Natural killer cell (primary cell): ENCODE measurements around the gene FAM76B. TPM values are rescaled to one million over a fixed set of nuclear protein-coding genes. Genes with fewer than 3 reads are reported as not detected.

Experiments
- ATAC-seq, 3 donors: fragments of 150-1000 bp in 2 of 3; fragments of 200-7000 bp in 1 of 3; cut with Tn5 transposase; 1 replicate in 1 of 3; 2 replicates in 2 of 3; pipeline ENCODE4 v1.10.0; 2021; ENCODE audit warnings: mild to moderate bottlenecking in 2 of 3, moderate library complexity in 2 of 3
- DNase-seq, 2 donors: peaks; one replicate each; pipeline versions ENCODE4 v3.0.0 to v3.0.0-alpha.2; 2013 to 2021; ENCODE audit warnings: mixed read lengths in 1 of 2
- H3K27ac ChIP-seq: one replicate; pipeline ENCODE4 v1.5.1; 2013; ENCODE audit warnings: mild to moderate bottlenecking, low read length
- H3K27me3 ChIP-seq: one replicate; pipeline ENCODE4 v1.6.1; 2013; ENCODE audit warnings: low read length; ENCODE audit not compliant: control insufficient read depth, insufficient read depth
- H3K36me3 ChIP-seq: one replicate; pipeline ENCODE4 v1.6.1; 2013; ENCODE audit warnings: low read length; ENCODE audit not compliant: control insufficient read depth, insufficient read depth
- H3K4me1 ChIP-seq: one replicate; pipeline ENCODE4 v1.6.1; 2013; ENCODE audit warnings: low read length; ENCODE audit not compliant: control insufficient read depth, insufficient read depth
- H3K4me3 ChIP-seq: one replicate; pipeline ENCODE4 v1.5.1; 2013; ENCODE audit warnings: low read length
- H3K9me3 ChIP-seq: one replicate; pipeline ENCODE4 v1.6.1; 2013; ENCODE audit warnings: low read length; ENCODE audit not compliant: control insufficient read depth, insufficient read depth
- H3K27ac Mint-ChIP-seq, 2 donors: one replicate each; pipeline ENCODE4 v1.8.0; 2022; ENCODE audit warnings: mild to moderate bottlenecking in 2 of 2, mixed read lengths in 2 of 2, moderate library complexity in 1 of 2
- H3K27me3 Mint-ChIP-seq, 2 donors: one replicate each; pipeline ENCODE4 v1.8.0; 2022; ENCODE audit warnings: low read depth in 2 of 2, mixed read lengths in 2 of 2
- H3K36me3 Mint-ChIP-seq: one replicate; pipeline ENCODE4 v1.8.0; 2022; ENCODE audit warnings: mixed read lengths
- H3K4me1 Mint-ChIP-seq, 2 donors: one replicate each; pipeline ENCODE4 v1.8.0; 2022; ENCODE audit warnings: mixed read lengths in 2 of 2
- H3K4me3 Mint-ChIP-seq: one replicate; pipeline ENCODE4 v1.8.0; 2022; ENCODE audit warnings: mild to moderate bottlenecking, moderate library complexity, mixed read lengths
- H3K9me3 Mint-ChIP-seq, 2 donors: one replicate each; pipeline ENCODE4 v1.8.0; 2022; ENCODE audit warnings: mixed read lengths in 2 of 2
- CTCF ChIP-seq: fragments of 200-600 bp; IDR thresholded peaks from one replicate; pipeline ENCODE4 v1.8.0; 2022; ENCODE audit warnings: antibody characterized with exemption
- WGBS: methylation state at CpG from one replicate; pipeline ENCODE4 v1.1.7; 2013; ENCODE audit warnings: missing lambda C conversion rate; ENCODE audit not compliant: insufficient coverage; 5-methylcytosine and 5-hydroxymethylcytosine counted together
- intact Hi-C: fragments of 100-400 bp; cut with micrococcal nuclease; formaldehyde crosslinking; loops from one replicate; pipeline ENCODE4 v1.14.2; 2022
- total RNA-seq, 4 donors: library from RNA; stranded (reverse); fragments of 120-200 nt in 1 of 4; gene quantifications; one replicate each; pipeline versions ENCODE4 v1.2.3 to v1.2.4, GENCODE V29; 2013 to 2022

Gene FAM76B
- total RNA-seq, 3 donors from 2014 or later (not counting 1 experiment from before 2014, with no cell fraction given), result 71.3 to 81.0 (median 76.9) TPM

GRCh38 chr11:95734009-95734572 is 55.5 kb downstream of the FAM76B start:
- intact Hi-C loops, result no loop called here
- Mint-ChIP-seq H3K27me3 (peaks cover 5 to 13% of the 10 kb centered on the region in 2 donors), H3K36me3 (no peaks in the 10 kb centered on the region), H3K27ac (no peak overlapping the region), H3K4me3 (no peak overlapping the region), H3K9me3 (no peaks in the 10 kb centered on the region), H3K4me1 (no peaks in the 10 kb centered on the region)
- H3K27me3 ChIP-seq, result no peaks in the 10 kb centered on the region
- no peaks in the 10 kb centered on the region for H3K4me1 ChIP-seq
- H3K9me3 ChIP-seq, result no peaks in the 10 kb centered on the region
- H3K4me3 ChIP-seq, result no peak overlapping the region
- H3K36me3 ChIP-seq, result no peaks in the 10 kb centered on the region
- ATAC-seq (peak in 1 of 3 donors; percentile 17), DNase-seq (peak in 1 of 2 donors; percentile 10)
- H3K27ac ChIP-seq, result no peak overlapping the region
- 20% methylated on average over 4 of the region's 4 CpGs for WGBS
- no peak for TF ChIP-seq CTCF

- ATAC-seq (no peak), DNase-seq (no peak)
- Histone ChIP-seq H3K27ac (no peak overlapping the region), H3K9me3 (no peaks in the 10 kb centered on the region), H3K27me3 (peaks cover 2% of the 10 kb centered on the region), H3K4me3 (no peak overlapping the region), H3K4me1 (no peaks in the 10 kb centered on the region), H3K36me3 (no peaks in the 10 kb centered on the region)
- no peaks in the 10 kb centered on the region for H3K36me3 Mint-ChIP-seq
- intact Hi-C loops, result no loop called here
- no peak overlapping the region for H3K4me3 Mint-ChIP-seq
- no peaks in the 10 kb centered on the region for H3K9me3 Mint-ChIP-seq
- no peak for TF ChIP-seq CTCF
- no peak overlapping the region for H3K27ac Mint-ChIP-seq
- no peaks in the 10 kb centered on the region for H3K4me1 Mint-ChIP-seq
- 60% methylated on average over 2 of the region's 2 CpGs for WGBS
- H3K27me3 Mint-ChIP-seq, result peaks cover 5 to 13% of the 10 kb centered on the region in 2 donors
Measured at GRCh38 chr11:95732930-95733602, 56.5 kb downstream of the FAM76B start.

DNA sequence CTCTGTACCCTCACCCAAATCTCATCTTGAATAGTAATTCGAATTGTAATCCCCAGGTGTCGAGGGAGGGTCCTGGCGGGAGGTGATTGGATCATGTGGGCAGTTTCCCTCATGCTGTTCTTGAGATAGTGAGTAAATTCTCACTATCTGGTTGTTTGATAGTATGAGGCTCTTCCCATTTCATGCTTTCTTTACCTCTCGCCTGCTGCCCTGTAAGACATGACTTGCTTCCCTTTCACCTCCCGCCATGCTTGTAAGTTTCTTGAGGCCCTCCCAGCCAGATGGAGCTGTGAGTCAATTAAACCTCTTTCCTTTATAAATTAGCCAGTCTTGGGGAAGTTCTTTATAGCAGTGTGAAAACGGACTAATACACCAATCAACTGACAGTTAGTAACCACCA is 60.1 kb downstream of the FAM76B start:
- Mint-ChIP-seq H3K9me3 (no peaks in the 10 kb centered on the region), H3K27ac (no peak overlapping the region), H3K4me1 (no peaks in the 10 kb centered on the region), H3K4me3 (no peak overlapping the region), H3K27me3 (peaks cover 14 to 17% of the 10 kb centered on the region in 2 donors), H3K36me3 (no peaks in the 10 kb centered on the region)
- TF ChIP-seq CTCF, result no peak
- Histone ChIP-seq H3K36me3 (no peaks in the 10 kb centered on the region), H3K4me3 (no peak overlapping the region), H3K9me3 (no peaks in the 10 kb centered on the region), H3K27me3 (peaks cover 2% of the 10 kb centered on the region), H3K27ac (no peak overlapping the region), H3K4me1 (no peaks in the 10 kb centered on the region)
- no peak for DNase-seq
- intact Hi-C loops, result no loop called here
- ATAC-seq, result no peak
- 78% methylated on average over 5 of the region's 6 CpGs for WGBS

DNA sequence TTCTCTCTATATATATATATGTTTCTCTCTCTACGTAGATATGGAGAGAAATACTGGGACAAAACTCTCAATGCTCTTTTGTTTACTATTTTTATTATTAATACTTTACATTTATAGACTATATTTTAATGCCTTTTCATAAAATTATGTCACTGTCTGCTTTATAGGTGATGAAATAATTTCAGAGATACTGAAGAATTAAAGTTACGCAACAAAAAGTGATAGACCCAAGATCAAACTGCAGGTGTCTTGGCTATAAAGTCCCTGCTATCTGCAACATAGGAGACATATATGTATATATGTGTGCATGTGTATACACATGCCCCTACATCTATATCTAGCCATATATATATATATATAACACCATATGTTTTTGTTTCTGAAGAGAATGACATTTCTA is 60.8 kb downstream of the FAM76B start:
- ATAC-seq (no peak), DNase-seq (no peak)
- Histone ChIP-seq H3K27me3 (peaks cover 2% of the 10 kb centered on the region), H3K27ac (no peak overlapping the region), H3K36me3 (no peaks in the 10 kb centered on the region), H3K9me3 (no peaks in the 10 kb centered on the region), H3K4me1 (no peaks in the 10 kb centered on the region), H3K4me3 (no peak overlapping the region)
- no peaks in the 10 kb centered on the region for H3K9me3 Mint-ChIP-seq
- no peak overlapping the region for H3K27ac Mint-ChIP-seq
- H3K4me3 Mint-ChIP-seq, result no peak overlapping the region
- intact Hi-C loops, result no loop called here
- 86% methylated on average over 1 of the region's 2 CpGs for WGBS
- no peaks in the 10 kb centered on the region for H3K36me3 Mint-ChIP-seq
- TF ChIP-seq CTCF, result no peak
- no peaks in the 10 kb centered on the region for H3K4me1 Mint-ChIP-seq
- H3K27me3 Mint-ChIP-seq, result peaks cover 11 to 16% of the 10 kb centered on the region in 2 donors
